HUES64 (cell line): Measurements from ENCODE around the gene EHBP1L1.

Experiments used
- H3K27ac ChIP-seq: 2 replicates; pipeline ENCODE4 v1.7.0; 2013; ENCODE audit warnings: low read depth, low read length, inconsistent platforms
- H3K27me3 ChIP-seq: 2 replicates; pipeline ENCODE4 v1.6.1; 2013; ENCODE audit warnings: mild to moderate bottlenecking, low read length; ENCODE audit not compliant: insufficient read depth
- H3K36me3 ChIP-seq: 2 replicates; pipeline ENCODE4 v1.6.1; 2013; ENCODE audit warnings: mild to moderate bottlenecking, low read length; ENCODE audit not compliant: insufficient read depth
- H3K4me1 ChIP-seq: 2 replicates; pipeline ENCODE4 v1.6.1; 2013; ENCODE audit warnings: mild to moderate bottlenecking, low read length, moderate library complexity; ENCODE audit not compliant: insufficient read depth
- H3K4me3 ChIP-seq: 2 replicates; pipeline ENCODE4 v1.5.1; 2013; ENCODE audit warnings: mild to moderate bottlenecking, low read length, moderate library complexity
- H3K9ac ChIP-seq: 2 replicates; pipeline ENCODE4 v1.6.1; 2013; ENCODE audit warnings: mild to moderate bottlenecking, low read depth, low read length
- H3K9me3 ChIP-seq: 2 replicates; pipeline ENCODE4 v1.6.1; 2013; ENCODE audit warnings: low read depth, low read length; ENCODE audit not compliant: insufficient read depth
- WGBS: fragments of 150-250, 120-280 bp; methylation state at CpG from one replicate; pipeline ENCODE4 v1.1.7; 2013; ENCODE audit warnings: missing lambda C conversion rate; 5-methylcytosine and 5-hydroxymethylcytosine counted together

Gene EHBP1L1

GRCh38 chr11:65548395-65548794, 27.5 kb upstream of the EHBP1L1 start:
- Histone ChIP-seq H3K4me3 (no peak overlapping the region), H3K9me3 (no peaks in the 10 kb centered on the region), H3K27ac (no peak overlapping the region), H3K36me3 (no peaks in the 10 kb centered on the region), H3K9ac (no peak overlapping the region), H3K27me3 (peaks cover 63% of the 10 kb centered on the region), H3K4me1 (no peaks in the 10 kb centered on the region)
- WGBS = 82% methylated on average over 3 of the region's 3 CpGs

GRCh38 chr11:65549096-65549495, 26.8 kb upstream of the EHBP1L1 start:
- 89% methylated on average over 3 of the region's 3 CpGs for WGBS
- Histone ChIP-seq H3K27me3 (peaks cover 59% of the 10 kb centered on the region), H3K27ac (no peak overlapping the region), H3K4me1 (0 out of 2 replicates have a peak, but pooled peaks cover 4% of the 10 kb centered on the region), H3K36me3 (no peaks in the 10 kb centered on the region), H3K4me3 (no peak overlapping the region), H3K9me3 (no peaks in the 10 kb centered on the region), H3K9ac (no peak overlapping the region)

GRCh38 chr11:65551572-65552387, 24.1 kb upstream of the EHBP1L1 start:
- H3K4me3 ChIP-seq = no peak overlapping the region
- H3K27ac ChIP-seq = no peak overlapping the region
- peaks cover 48% of the 10 kb centered on the region for H3K27me3 ChIP-seq
- H3K4me1 ChIP-seq = 0 out of 2 replicates have a peak, but pooled peaks cover 4% of the 10 kb centered on the region
- H3K9ac ChIP-seq = no peak overlapping the region
- WGBS = 56% methylated on average over 17 of the region's 17 CpGs
- no peaks in the 10 kb centered on the region for H3K36me3 ChIP-seq
- H3K9me3 ChIP-seq = no peaks in the 10 kb centered on the region

DNA sequence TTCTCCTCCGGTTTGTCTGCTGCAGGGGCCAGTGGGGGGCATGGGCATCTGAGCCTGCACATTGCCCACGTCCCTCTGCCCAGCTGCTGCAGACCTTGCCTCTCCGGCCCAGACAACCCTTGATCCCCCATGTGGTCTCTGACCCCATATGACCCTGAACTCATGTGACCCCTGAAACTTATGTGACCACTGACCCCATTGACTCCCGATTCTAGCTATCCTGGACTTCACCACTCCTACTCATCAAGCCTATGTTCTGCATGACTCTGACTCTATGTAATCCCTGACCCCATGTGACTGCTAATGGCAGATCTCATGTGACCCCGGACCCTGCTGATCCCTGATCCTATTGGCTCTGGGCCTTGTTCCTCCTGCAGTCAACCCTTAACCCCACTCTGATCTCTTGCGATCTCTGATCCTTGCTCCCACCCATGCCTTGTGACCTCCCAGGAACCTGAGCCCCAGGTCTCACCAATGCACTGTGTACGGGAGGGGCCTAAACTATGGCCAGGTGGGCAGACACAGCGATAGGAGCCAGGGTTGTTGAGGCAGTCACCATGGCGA, 23.4 kb upstream of the EHBP1L1 start:
- peaks cover 47% of the 10 kb centered on the region for H3K27me3 ChIP-seq
- 83% methylated on average over 9 of the region's 9 CpGs for WGBS
- no peaks in the 10 kb centered on the region for H3K36me3 ChIP-seq
- H3K4me3 ChIP-seq = no peak overlapping the region
- no peak overlapping the region for H3K27ac ChIP-seq
- H3K9me3 ChIP-seq = no peaks in the 10 kb centered on the region
- peaks cover 8% of the 10 kb centered on the region; the same call in 1 of the 2 replicates for H3K4me1 ChIP-seq
- no peak overlapping the region for H3K9ac ChIP-seq

- Histone ChIP-seq H3K9ac (peak overlapping the region; percentile 35; the same call in 1 of the 2 replicates), H3K4me3 (peak overlapping the region; percentile 46), H3K4me1 (peaks cover 8% of the 10 kb centered on the region; the same call in 1 of the 2 replicates), H3K9me3 (no peaks in the 10 kb centered on the region), H3K27ac (no peak overlapping the region; the same call in 1 of the 2 replicates), H3K36me3 (no peaks in the 10 kb centered on the region), H3K27me3 (peaks cover 39% of the 10 kb centered on the region)
- WGBS = 7% methylated on average over 36 of the region's 37 CpGs
These were observed 22.4 kb upstream of the EHBP1L1 start for GRCh38 chr11:65553301-65554001.

DNA sequence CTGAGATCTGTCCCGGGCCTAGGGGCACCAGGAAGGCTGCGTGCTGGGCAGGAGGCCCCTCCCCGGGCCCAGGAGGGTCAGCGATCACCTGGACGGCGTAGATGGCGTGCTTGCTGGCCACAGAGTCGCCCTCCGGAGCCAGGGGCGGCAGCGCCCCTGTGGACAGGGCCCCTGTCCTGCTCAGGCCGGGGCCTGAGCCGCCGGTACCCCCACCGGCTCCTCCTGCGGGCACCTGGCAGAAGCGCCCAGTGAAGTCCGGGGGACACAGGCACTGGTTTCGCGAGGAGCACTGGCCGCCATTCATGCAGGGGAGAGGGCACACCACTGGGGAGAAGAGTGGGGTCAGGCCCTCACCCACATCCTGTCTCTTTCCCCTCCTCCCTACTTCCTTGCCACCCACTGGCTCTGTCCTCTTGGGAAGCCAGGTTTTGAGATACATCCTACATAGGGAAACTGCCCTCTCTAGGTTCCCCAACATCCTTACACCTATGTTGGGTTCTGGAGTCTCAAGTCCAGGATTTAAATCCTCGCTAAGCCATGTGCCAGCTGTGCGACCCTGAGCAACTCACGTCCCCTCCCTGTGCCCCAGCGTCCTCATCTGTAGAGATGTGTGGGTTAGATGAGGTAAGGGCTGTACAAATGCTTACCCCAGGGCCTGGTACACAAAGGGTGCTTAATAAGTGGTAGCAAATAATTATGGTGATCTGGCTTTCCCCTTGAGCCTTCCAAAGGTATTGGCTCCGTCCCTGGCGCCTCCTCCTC, 21.6 kb upstream of the EHBP1L1 start:
- H3K9me3 ChIP-seq = no peaks in the 10 kb centered on the region
- WGBS = 83% methylated on average over 27 of the region's 27 CpGs
- H3K4me1 ChIP-seq = peaks cover 14% of the 10 kb centered on the region; the same call in 1 of the 2 replicates
- peaks cover 37% of the 10 kb centered on the region for H3K27me3 ChIP-seq
- peak overlapping the region; percentile 46 for H3K4me3 ChIP-seq
- no peak overlapping the region for H3K27ac ChIP-seq
- H3K9ac ChIP-seq = peak overlapping the region; percentile 35; the same call in 1 of the 2 replicates
- no peaks in the 10 kb centered on the region for H3K36me3 ChIP-seq

GRCh38 chr11:65554842-65555430, 20.9 kb upstream of the EHBP1L1 start:
- H3K4me1 ChIP-seq = peaks cover 14% of the 10 kb centered on the region; the same call in 1 of the 2 replicates
- H3K9ac ChIP-seq = no peak overlapping the region
- no peak overlapping the region for H3K27ac ChIP-seq

DNA sequence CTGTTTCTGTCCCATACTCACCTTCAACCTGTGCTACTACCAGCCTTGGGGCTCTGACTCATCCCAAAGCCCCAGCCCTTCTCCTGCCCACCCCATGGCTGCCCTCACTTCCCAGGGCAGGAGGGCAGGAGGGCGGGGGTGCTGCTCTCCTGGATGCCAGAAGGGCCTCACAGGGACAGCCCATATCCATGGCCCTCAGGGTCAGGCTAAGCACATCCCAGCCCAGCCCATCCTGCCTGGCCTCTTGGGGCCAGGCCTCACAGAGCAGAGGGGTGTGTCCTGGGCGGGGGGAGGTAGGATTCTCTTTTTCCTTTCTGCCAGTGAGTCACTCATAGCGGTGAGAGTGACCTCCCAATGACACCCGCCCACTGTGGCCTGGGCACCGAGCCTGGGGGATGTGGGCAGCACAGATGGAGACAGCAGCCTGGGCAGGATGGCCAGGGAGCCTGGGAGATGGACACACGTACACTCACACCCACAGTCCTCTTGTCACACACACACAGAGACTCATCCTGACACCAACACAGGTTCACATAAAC, 20.1 kb upstream of the EHBP1L1 start:
- no peak overlapping the region for H3K9ac ChIP-seq
- 61% methylated on average over 6 of the region's 6 CpGs for WGBS
- H3K4me3 ChIP-seq = no peak overlapping the region
- H3K27ac ChIP-seq = no peak overlapping the region
- H3K36me3 ChIP-seq = no peaks in the 10 kb centered on the region
- H3K9me3 ChIP-seq = no peaks in the 10 kb centered on the region
- H3K27me3 ChIP-seq = peaks cover 35% of the 10 kb centered on the region
- H3K4me1 ChIP-seq = peaks cover 20% of the 10 kb centered on the region

More at GRCh38 chr11:65554842-65555430, 20.9 kb upstream of the EHBP1L1 start:
- 90% methylated on average over 4 of the region's 4 CpGs for WGBS
- no peaks in the 10 kb centered on the region for H3K36me3 ChIP-seq
- H3K9me3 ChIP-seq = no peaks in the 10 kb centered on the region
- no peak overlapping the region for H3K4me3 ChIP-seq
- H3K27me3 ChIP-seq = peaks cover 37% of the 10 kb centered on the region

- Histone ChIP-seq H3K9me3 (no peaks in the 10 kb centered on the region), H3K9ac (no peak overlapping the region), H3K4me3 (0 out of 2 replicates have a peak overlapping the region, but pooled peaks have one; percentile 48), H3K27me3 (peaks cover 34% of the 10 kb centered on the region), H3K4me1 (peaks cover 26% of the 10 kb centered on the region), H3K27ac (no peak overlapping the region), H3K36me3 (no peaks in the 10 kb centered on the region)
- WGBS = 86% methylated on average over 12 of the region's 12 CpGs
These were observed 19.2 kb upstream of the EHBP1L1 start for GRCh38 chr11:65556470-65557279.
